IMR-90 (cell line): ENCODE results near the gene PDGFC. TPM values are rescaled to one million over a fixed set of nuclear protein-coding genes. Genes with fewer than 3 reads are reported as not detected.

Source experiments
- ATAC-seq: fragments of 200-7000 bp; cut with Tn5 transposase; 2 replicates; pipeline ENCODE4 v1.9.1; 2020; ENCODE audit warnings: low read depth, mild to moderate bottlenecking, moderate library complexity
- BruUV-seq: library from RNA; stranded (reverse); fragments of 400-500 nt; replicated peaks from 2 replicates; lab custom pipeline; 2021; lab: Mats Ljungman, UMichigan
- CTCF ChIA-PET: fragments of 300-600 bp; formaldehyde crosslinking; extraction: SDS; loops from one replicate; lab custom pipeline; 2021; ENCODE audit warnings: antibody characterized with exemption; lab: Yijun Ruan, JAX
- POLR2A ChIA-PET: fragments of 300-600 bp; sonication (Branson Sonifier 250); formaldehyde crosslinking; loops from one replicate; lab custom pipeline; 2022; ENCODE audit warnings: antibody characterized with exemption; ENCODE audit not compliant: unreplicated experiment; lab: Charles Lee
- DNase-seq: peaks from one replicate; pipeline ENCODE4 v3.0.0; 2013
- H2AFZ ChIP-seq: replicated peaks from 2 replicates; pipeline ENCODE3; 2013; ENCODE audit warnings: low read length, mild to moderate bottlenecking; ENCODE audit not compliant: poor library complexity
- H2AK5ac ChIP-seq: 2 replicates; pipeline ENCODE4 v1.6.1; 2013; ENCODE audit warnings: low read depth, low read length, inconsistent platforms
- H2AK9ac ChIP-seq: replicated peaks from 2 replicates; pipeline ENCODE3; 2013; ENCODE audit warnings: mild to moderate bottlenecking, low read depth, low read length, moderate library complexity; ENCODE audit not compliant: poor library complexity
- H2BK120ac ChIP-seq: 2 replicates; pipeline ENCODE4 v1.6.1; 2013; ENCODE audit warnings: low read depth, low read length, inconsistent platforms
- H2BK15ac ChIP-seq: 3 replicates; pipeline ENCODE4 v1.6.1; 2013; ENCODE audit warnings: low read depth, low read length, inconsistent platforms
- H2BK20ac ChIP-seq: 2 replicates; pipeline ENCODE4 v1.6.1; 2013; ENCODE audit warnings: low read depth, mild to moderate bottlenecking, inconsistent platforms, low read length, moderate library complexity
- H2BK5ac ChIP-seq: 2 replicates; pipeline ENCODE4 v1.6.1; 2013; ENCODE audit warnings: mild to moderate bottlenecking, low read depth, low read length, inconsistent platforms; ENCODE audit not compliant: poor library complexity, severe bottlenecking
- H3K14ac ChIP-seq: replicated peaks from 2 replicates; pipeline ENCODE4 v1.6.1; 2013; ENCODE audit warnings: low read depth, low read length, inconsistent platforms
- H3K18ac ChIP-seq: 2 replicates; pipeline ENCODE4 v1.6.1; 2013; ENCODE audit warnings: low read depth, low read length, control low read depth
- H3K23ac ChIP-seq: 2 replicates; pipeline ENCODE4 v1.6.1; 2013; ENCODE audit warnings: low read depth, low read length, inconsistent platforms
- H3K27ac ChIP-seq: 2 replicates; pipeline ENCODE4 v1.5.1; 2013; ENCODE audit warnings: mild to moderate bottlenecking, control low read depth, low read length; ENCODE audit not compliant: insufficient read depth
- H3K27me3 ChIP-seq: 2 replicates; pipeline ENCODE4 v1.6.1; 2013; ENCODE audit warnings: low read length; ENCODE audit not compliant: control insufficient read depth, insufficient read depth
- H3K36me3 ChIP-seq: 2 replicates; pipeline ENCODE4 v1.6.1; 2013; ENCODE audit warnings: low read length, mixed read lengths; ENCODE audit not compliant: control insufficient read depth, insufficient read depth
- H3K4ac ChIP-seq: 2 replicates; pipeline ENCODE4 v1.6.1; 2013; ENCODE audit warnings: low read depth, low read length, inconsistent platforms
- H3K4me1 ChIP-seq: 2 replicates; pipeline ENCODE4 v1.6.1; 2013; ENCODE audit warnings: low read length, mixed read lengths; ENCODE audit not compliant: control insufficient read depth, insufficient read depth
- H3K4me2 ChIP-seq: 2 replicates; pipeline ENCODE4 v1.6.1; 2013; ENCODE audit warnings: low read depth, mild to moderate bottlenecking, control low read depth, low read length, moderate library complexity
- H3K4me3 ChIP-seq: 2 replicates; pipeline ENCODE4 v1.5.1; 2013; ENCODE audit warnings: low read depth, mild to moderate bottlenecking, control low read depth, low read length, moderate library complexity; ENCODE audit not compliant: insufficient read depth
- H3K56ac ChIP-seq: 2 replicates; pipeline ENCODE4 v1.6.1; 2013; ENCODE audit warnings: low read length, inconsistent platforms; ENCODE audit not compliant: insufficient read depth; ENCODE audit errors: extremely low read depth
- H3K79me1 ChIP-seq, 2 experiments: 2 replicates each; pipeline ENCODE4 v1.6.1; 2013; ENCODE audit warnings: low read length in 2 of 2, inconsistent platforms in 1 of 2, low read depth in 1 of 2
- H3K9ac ChIP-seq: 2 replicates; pipeline ENCODE4 v1.6.1; 2013; ENCODE audit warnings: low read depth, low read length, control low read depth
- H3K9me1 ChIP-seq: 2 replicates; pipeline ENCODE4 v1.6.1; 2013; ENCODE audit warnings: low read length, inconsistent platforms; ENCODE audit not compliant: insufficient read depth
- H3K9me3 ChIP-seq: 2 replicates; pipeline ENCODE4 v1.6.1; 2013; ENCODE audit warnings: low read length; ENCODE audit not compliant: control insufficient read depth, insufficient read depth
- H4K20me1 ChIP-seq: 2 replicates; pipeline ENCODE4 v1.6.1; 2013; ENCODE audit warnings: low read length, inconsistent platforms; ENCODE audit not compliant: insufficient read depth
- H4K5ac ChIP-seq: 2 replicates; pipeline ENCODE4 v1.6.1; 2013; ENCODE audit warnings: mild to moderate bottlenecking, low read depth, low read length, control low read depth
- H4K8ac ChIP-seq, 2 experiments: 2 replicates each; pipeline ENCODE4 v1.6.1; 2013; ENCODE audit warnings: low read depth in 2 of 2, low read length in 2 of 2, control low read depth in 1 of 2, inconsistent platforms in 1 of 2
- H4K91ac ChIP-seq: 2 replicates; pipeline ENCODE4 v1.6.1; 2013; ENCODE audit warnings: low read depth, low read length, inconsistent platforms; ENCODE audit not compliant: insufficient read depth
- BHLHE40 ChIP-seq: fragments of 150-350 bp; IDR thresholded peaks from 2 replicates; pipeline ENCODE4 v1.6.1; 2016; ENCODE audit warnings: mild to moderate bottlenecking, low read depth, low read length
- CEBPB ChIP-seq: IDR thresholded peaks from 2 replicates; pipeline ENCODE4 v1.6.1; 2012; ENCODE audit warnings: low read depth, low read length, improper control_type of control experiment
- CHD1 ChIP-seq: IDR thresholded peaks from 2 replicates; pipeline ENCODE4 v1.6.1; 2012; ENCODE audit warnings: low read depth, low read length, improper control_type of control experiment
- CTCF ChIP-seq: conservative IDR thresholded peaks from 2 replicates; pipeline ENCODE4 v1.5.1; 2012; ENCODE audit warnings: mild to moderate bottlenecking, low read depth, low read length, improper control_type of control experiment
- ELK1 ChIP-seq: fragments of 150-350 bp; IDR thresholded peaks from 2 replicates; pipeline ENCODE4 v1.6.1; 2016; ENCODE audit warnings: low read depth, mild to moderate bottlenecking, low read length, moderate library complexity, borderline replicate concordance
- FOS ChIP-seq: fragments of 150-350 bp; IDR thresholded peaks from 2 replicates; pipeline ENCODE4 v1.6.1; 2016; ENCODE audit warnings: low read depth, low read length
- MAFK ChIP-seq: IDR thresholded peaks from 2 replicates; pipeline ENCODE4 v1.6.1; 2012; ENCODE audit warnings: low read depth, low read length, improper control_type of control experiment
- MAZ ChIP-seq: IDR thresholded peaks from 2 replicates; pipeline ENCODE4 v1.6.1; 2012; ENCODE audit warnings: low read depth, mild to moderate bottlenecking, low read length, improper control_type of control experiment, moderate library complexity, borderline replicate concordance
- MXI1 ChIP-seq: IDR thresholded peaks from 2 replicates; pipeline ENCODE4 v1.6.1; 2012; ENCODE audit warnings: low read depth, mild to moderate bottlenecking, low read length, moderate library complexity, borderline replicate concordance
- NFE2L2 ChIP-seq: fragments of 150-350 bp; IDR thresholded peaks from 2 replicates; pipeline ENCODE4 v1.6.1; 2016; ENCODE audit warnings: low read depth, mild to moderate bottlenecking, low read length
- RCOR1 ChIP-seq: IDR thresholded peaks from 2 replicates; pipeline ENCODE4 v1.6.1; 2012; ENCODE audit warnings: mild to moderate bottlenecking, low read length, improper control_type of control experiment; ENCODE audit not compliant: insufficient replicate concordance
- RFX5 ChIP-seq: IDR thresholded peaks from 2 replicates; pipeline ENCODE4 v1.8.0; 2012; ENCODE audit warnings: low read depth, mild to moderate bottlenecking, low read length, moderate library complexity
- SMC3 ChIP-seq: fragments of 150-350 bp; IDR thresholded peaks from 2 replicates; pipeline ENCODE4 v1.6.1; 2016; ENCODE audit warnings: low read depth, mild to moderate bottlenecking, antibody characterized with exemption, low read length, moderate library complexity
- WGBS, 2 experiments: methylation state at CpG; one replicate each; pipeline versions ENCODE4 v1.1.5 to v1.1.7; 2013; ENCODE audit warnings: missing lambda C conversion rate in 2 of 2; ENCODE audit not compliant: insufficient read length in 1 of 2; ENCODE audit errors: extremely low coverage in 2 of 2; 5-methylcytosine and 5-hydroxymethylcytosine counted together
- dilution Hi-C: fragments of 300-500 bp; cut with HindIII; formaldehyde crosslinking; loops from one replicate; pipeline ENCODE4 v1.14.3; 2018; ENCODE audit warnings: low sequenced_read_pairs; ENCODE audit not compliant: unreplicated experiment
- in situ Hi-C: fragments of 300-500 bp; cut with MboI; formaldehyde crosslinking; loops from 3 replicates; pipeline ENCODE4 v1.14.3; 2019; ENCODE audit warnings: low sequenced_read_pairs, inconsistent platforms, mixed read lengths
- intact Hi-C: fragments of 100-400 bp; cut with micrococcal nuclease; formaldehyde crosslinking; loops from 2 replicates; pipeline ENCODE4 v1.10.0; 2022
- polyA plus RNA-seq, 3 experiments: library from polyadenylated mRNA; depleted of rRNA; stranded (reverse); fragments of >200 nt; gene quantifications; 2 replicates each; pipeline ENCODE4 v1.2.3, GENCODE V29; 2012; ENCODE audit warnings: low replicate concordance in 1 of 3
- total RNA-seq: library from RNA; depleted of rRNA; stranded (reverse); fragments of >200 nt; gene quantifications from 2 replicates; pipeline ENCODE4 v1.2.3, GENCODE V29; 2012

The PDGFC gene
- total and polyA plus RNA-seq, 2 of the 4 experiments (the other 2 are of a cell fraction): 19.8 to 90.7 TPM

GRCh38 chr4:156971165-156971675 lies 379 bp downstream of the PDGFC start:
- Histone ChIP-seq H3K18ac (peak overlapping the region; percentile 87; the same call in 1 of the 2 replicates), H2AK5ac (peak overlapping the region; percentile 47; the same call in 1 of the 2 replicates), H3K23ac (no peak overlapping the region; the same call in 1 of the 2 replicates), H2BK20ac (no peak overlapping the region), H3K4me3 (peak overlapping the region; percentile 61), H2BK5ac (peak overlapping the region; percentile 63), H4K8ac (peak overlapping the region; percentile 52 to 68; a peak in 3 of 4 replicates), H3K4me1 (peaks cover 14% of the 10 kb centered on the region), H2BK15ac (peak overlapping the region; percentile 83; the same call in 2 of the 3 replicates), H3K9ac (peak overlapping the region; percentile 96), H3K4me2 (peak overlapping the region; percentile 77), H3K56ac (peak overlapping the region; percentile 89; the same call in 1 of the 2 replicates), H3K9me3 (no peaks in the 10 kb centered on the region), H3K27me3 (no peaks in the 10 kb centered on the region), H3K4ac (peak overlapping the region; percentile 89), H3K9me1 (0 out of 2 replicates have a peak, but pooled peaks cover 3% of the 10 kb centered on the region), H3K36me3 (no peaks in the 10 kb centered on the region), H3K27ac (peak overlapping the region; percentile 94), H4K91ac (peak overlapping the region; percentile 88; the same call in 1 of the 2 replicates), H4K20me1 (no peaks in the 10 kb centered on the region), H2AK9ac (no peak overlapping the region), H3K14ac (peak overlapping the region; percentile 86; the same call in 1 of the 2 replicates), H2BK120ac (peak overlapping the region; percentile 81), H4K5ac (peak overlapping the region; percentile 62; the same call in 1 of the 2 replicates), H3K79me1 (peaks cover 18 to 33% of the 10 kb centered on the region in 2 experiments; a peak in 3 of 4 replicates), H2AFZ (peak overlapping the region; percentile 88)
- ATAC-seq (peak; percentile 5), DNase-seq (no peak)
- WGBS, 2 experiments: 0% methylated on average over 9 of the region's 51 CpGs; no CpG with 5 or more reads in 1 of the 2 experiments
- BruUV-seq: no TSS peak
- ChIA-PET POLR2A (interaction anchor here (0.6 to 1.1 kb wide), 2 partner anchors 74 to 1153 kb away, joined by 3 to 4 read pairs; no protein-coding TSS in a partner anchor), CTCF (interaction anchor here (0.7 to 3.5 kb wide), 2 partner anchors 75 to 494 kb away, joined by 4 to 26 read pairs; no protein-coding TSS in a partner anchor)
- in situ Hi-C loops (loop anchor here (5.0 to 25.0 kb wide), 2 partner anchors 76 to 1009 kb away; partner anchors contain the start of gene CTSO), intact Hi-C loops (loop anchor here (2.0 to 5.0 kb wide), 7 partner anchors 201 to 1008 kb away; no protein-coding TSS in a partner anchor), dilution Hi-C loops (no loop called here)
- no peak for TF ChIP-seq CTCF
- TF ChIP-seq SMC3: no peak
- no peak for TF ChIP-seq MXI1
- TF ChIP-seq BHLHE40: no peak
- no peak for TF ChIP-seq NFE2L2
- no peak for TF ChIP-seq MAFK
- TF ChIP-seq ELK1: no peak
- no peak for TF ChIP-seq RCOR1
- TF ChIP-seq MAZ: no peak
- no peak for TF ChIP-seq CHD1
- no peak for TF ChIP-seq FOS
- no peak for TF ChIP-seq RFX5
- no peak for TF ChIP-seq CEBPB
